Measurements from ENCODE around the gene ERC1. TPM values are rescaled to one million over a fixed set of nuclear protein-coding genes. Genes with fewer than 3 reads are reported as not detected.

The ERC1 gene
- total and polyA plus RNA-seq, 2 donors: 26.6 to 76.7 TPM

DNA sequence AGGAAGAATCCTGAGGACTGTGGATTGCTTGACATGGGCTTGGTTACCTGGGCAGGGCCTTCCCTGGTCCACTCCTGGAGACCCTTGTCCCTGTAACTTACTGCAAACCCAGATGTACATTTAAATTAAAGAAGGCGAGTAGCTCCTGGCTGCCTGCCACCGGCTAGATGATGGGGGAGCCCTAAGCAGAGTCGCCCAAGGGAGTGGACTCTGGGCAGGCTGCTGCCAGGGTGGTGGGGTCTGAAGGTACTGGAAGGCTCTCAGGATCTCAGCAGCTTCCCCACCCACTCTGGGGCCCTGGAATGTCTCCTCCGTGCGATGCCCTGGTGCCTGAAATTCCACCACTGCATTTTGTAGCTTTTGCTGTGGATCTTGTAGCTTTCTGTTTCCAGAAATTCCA, 528.6 kb downstream of the ERC1 start:
- no peaks in the 10 kb centered on the region for H3K4me1 ChIP-seq (ENCODE audit: insufficient read depth)
- no peak overlapping the region for H3K27ac ChIP-seq (ENCODE audit: low read depth)
- WGBS: 50% methylated on average over 5 of the region's 5 CpGs
- no peak for DNase-seq (ENCODE audit: extremely low spot score)
- no peaks in the 10 kb centered on the region for H3K36me3 ChIP-seq (ENCODE audit: insufficient read depth)
- no peak overlapping the region for H3K4me3 ChIP-seq (ENCODE audit: low read depth, low read length)

GRCh38 chr12:1523046-1523445, 532.0 kb downstream of the ERC1 start:
- Histone ChIP-seq H3K36me3 (ENCODE audit: insufficient read depth) (no peaks in the 10 kb centered on the region), H3K4me3 (ENCODE audit: low read depth, low read length) (no peak overlapping the region), H3K27ac (ENCODE audit: low read depth) (no peak overlapping the region), H3K4me1 (ENCODE audit: insufficient read depth) (no peaks in the 10 kb centered on the region)
- DNase-seq (ENCODE audit: extremely low spot score): no peak
- 89% methylated on average over 8 of the region's 8 CpGs for WGBS

DNA sequence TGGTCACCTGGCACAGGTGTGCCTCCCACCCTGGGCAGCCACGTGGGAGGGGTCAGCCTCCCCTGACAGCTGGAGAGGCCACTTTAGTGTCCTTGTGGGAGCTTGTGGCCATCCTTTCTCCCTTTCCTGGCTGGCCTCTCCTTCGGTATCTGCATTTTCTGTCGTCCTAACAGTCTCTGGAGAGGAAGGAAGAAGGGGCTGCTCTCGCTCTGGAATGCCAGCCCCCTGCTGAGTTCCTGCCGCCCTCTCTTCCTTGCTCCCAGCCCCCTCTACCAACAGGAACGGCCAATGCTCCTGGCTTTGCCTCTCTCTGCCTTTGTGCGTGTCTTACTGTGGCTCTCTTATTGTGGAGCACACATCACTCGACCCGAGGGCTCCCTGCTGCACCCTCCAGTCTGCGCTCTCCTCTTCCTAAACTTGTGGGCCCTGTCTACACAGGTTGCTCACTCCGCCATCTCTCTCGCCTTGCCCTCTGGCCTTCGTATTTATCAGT, 532.6 kb downstream of the ERC1 start:
- H3K36me3 ChIP-seq (ENCODE audit: insufficient read depth): no peaks in the 10 kb centered on the region
- H3K27ac ChIP-seq (ENCODE audit: low read depth): no peak overlapping the region
- WGBS: 64% methylated on average over 13 of the region's 13 CpGs
- no peak for DNase-seq (ENCODE audit: extremely low spot score)
- no peaks in the 10 kb centered on the region for H3K4me1 ChIP-seq (ENCODE audit: insufficient read depth)
- H3K4me3 ChIP-seq (ENCODE audit: low read depth, low read length): no peak overlapping the region

DNA sequence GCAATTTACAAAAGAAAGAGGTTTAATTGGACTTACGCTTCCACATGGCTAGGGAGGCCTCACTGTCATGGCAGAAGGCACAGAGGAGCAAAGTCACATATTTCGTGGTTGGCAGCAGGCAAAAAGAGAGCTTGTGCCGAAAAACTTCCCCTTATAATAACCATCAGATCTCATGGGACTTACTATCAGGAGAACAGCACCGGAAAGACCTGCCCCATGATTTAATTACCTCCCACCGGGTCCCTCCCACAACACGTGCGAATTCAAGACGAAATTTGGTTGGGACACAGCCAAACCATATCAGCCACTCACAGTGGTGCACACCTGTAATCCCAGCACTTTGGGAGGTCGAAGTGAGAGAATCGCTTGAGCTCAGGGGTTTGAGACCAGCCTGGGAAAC, 534.8 kb downstream of the ERC1 start:
- no peak overlapping the region for H3K27ac ChIP-seq (ENCODE audit: low read depth)
- 88% methylated on average over 10 of the region's 10 CpGs for WGBS
- H3K36me3 ChIP-seq (ENCODE audit: insufficient read depth): no peaks in the 10 kb centered on the region
- H3K4me1 ChIP-seq (ENCODE audit: insufficient read depth): no peaks in the 10 kb centered on the region
- no peak for DNase-seq (ENCODE audit: extremely low spot score)
- H3K4me3 ChIP-seq (ENCODE audit: low read depth, low read length): no peak overlapping the region

- no peaks in the 10 kb centered on the region for H3K36me3 ChIP-seq (ENCODE audit: insufficient read depth)
- H3K4me1 ChIP-seq (ENCODE audit: insufficient read depth): no peaks in the 10 kb centered on the region
- no peak overlapping the region for H3K4me3 ChIP-seq (ENCODE audit: low read depth, low read length)
- 64% methylated on average over 4 of the region's 4 CpGs for WGBS
- no peak overlapping the region for H3K27ac ChIP-seq (ENCODE audit: low read depth)
- no peak for DNase-seq (ENCODE audit: extremely low spot score)
These were observed 536.8 kb downstream of the ERC1 start for GRCh38 chr12:1527789-1528188.

DNA sequence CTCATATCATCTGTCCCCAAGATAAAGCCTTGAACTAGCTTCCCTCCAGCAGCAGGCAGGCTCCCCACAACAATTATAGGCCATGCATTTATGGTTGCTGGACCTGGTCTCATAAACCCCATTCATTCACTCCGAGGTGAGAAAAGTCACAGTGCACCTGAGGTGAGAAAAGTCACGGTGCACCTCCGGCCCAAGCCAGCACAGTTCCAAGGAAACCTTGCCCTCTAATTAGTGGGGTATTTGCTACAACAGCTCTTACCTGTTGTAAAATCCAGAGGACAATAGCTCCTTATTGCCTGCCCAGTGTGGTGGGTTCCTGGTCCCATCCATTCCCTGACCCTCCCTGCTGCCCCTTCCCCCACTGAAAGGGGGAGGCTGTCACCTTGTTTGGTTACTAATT, 537.8 kb downstream of the ERC1 start:
- Histone ChIP-seq H3K36me3 (ENCODE audit: insufficient read depth) (no peaks in the 10 kb centered on the region), H3K27ac (ENCODE audit: low read depth) (no peak overlapping the region), H3K4me1 (ENCODE audit: insufficient read depth) (no peaks in the 10 kb centered on the region), H3K4me3 (ENCODE audit: low read depth, low read length) (no peak overlapping the region)
- no peak for DNase-seq (ENCODE audit: extremely low spot score)
- WGBS: 98% methylated on average over 3 of the region's 3 CpGs

- Histone ChIP-seq H3K4me1 (ENCODE audit: insufficient read depth) (no peaks in the 10 kb centered on the region), H3K4me3 (ENCODE audit: low read depth, low read length) (peak overlapping the region; percentile 67), H3K36me3 (ENCODE audit: insufficient read depth) (no peaks in the 10 kb centered on the region), H3K27ac (ENCODE audit: low read depth) (no peak overlapping the region)
- 76% methylated on average over 11 of the region's 11 CpGs for WGBS
- DNase-seq (ENCODE audit: extremely low spot score): no peak
These were observed 538.3 kb downstream of the ERC1 start for GRCh38 chr12:1529228-1529861.

DNA sequence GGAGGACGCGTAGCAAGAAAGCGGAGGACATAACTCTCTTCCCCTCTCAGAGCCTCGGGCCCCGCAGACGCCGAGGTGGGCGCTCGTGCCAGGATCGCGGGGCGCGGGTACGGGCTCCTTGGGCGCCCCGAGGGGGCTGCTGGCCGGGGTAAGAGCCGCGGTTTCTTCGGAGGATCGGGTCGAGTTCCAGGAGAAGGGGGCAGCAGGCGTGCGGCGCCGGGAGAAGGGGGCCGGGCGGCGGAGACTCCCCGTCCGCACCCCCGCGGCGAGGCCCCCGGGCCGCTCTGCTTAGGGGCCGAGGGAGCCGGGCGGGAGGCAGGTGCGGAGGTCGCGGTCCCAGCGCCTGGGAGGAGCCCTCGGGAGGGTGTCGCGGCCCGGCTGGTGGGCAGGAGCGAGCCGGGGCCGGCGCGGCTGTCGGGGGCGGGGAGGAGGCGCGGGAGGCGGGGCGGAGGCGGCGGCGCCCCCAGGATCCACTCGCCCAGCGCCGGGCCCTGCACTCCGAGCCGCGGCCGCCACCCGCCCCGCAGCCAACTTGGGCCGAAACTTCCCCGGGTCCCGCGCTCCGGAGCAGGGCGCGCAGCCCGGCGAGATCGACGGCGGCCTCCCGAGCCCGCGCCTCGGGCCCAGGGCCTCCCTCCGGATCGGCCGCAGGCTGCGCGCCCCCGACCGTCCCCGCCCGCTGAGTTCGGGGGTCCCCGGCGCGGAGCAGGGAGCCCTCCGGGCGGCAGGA, 539.0 kb downstream of the ERC1 start:
- no peak for DNase-seq (ENCODE audit: extremely low spot score)
- WGBS: 3% methylated on average over 99 of the region's 101 CpGs

GRCh38 chr12:1530592-1531152, 539.6 kb downstream of the ERC1 start:
- no peak for DNase-seq (ENCODE audit: extremely low spot score)
- Histone ChIP-seq H3K4me3 (ENCODE audit: low read depth, low read length) (peak overlapping the region; percentile 67), H3K4me1 (ENCODE audit: insufficient read depth) (no peaks in the 10 kb centered on the region), H3K36me3 (ENCODE audit: insufficient read depth) (no peaks in the 10 kb centered on the region), H3K27ac (ENCODE audit: low read depth) (no peak overlapping the region)
- WGBS: under 1% methylated on average over 98 of the region's 99 CpGs

More for the DNA sequence above, 539.0 kb downstream of the ERC1 start:
- peak overlapping the region; percentile 67 for H3K4me3 ChIP-seq (ENCODE audit: low read depth, low read length)
- no peaks in the 10 kb centered on the region for H3K4me1 ChIP-seq (ENCODE audit: insufficient read depth)
- H3K27ac ChIP-seq (ENCODE audit: low read depth): no peak overlapping the region
- no peaks in the 10 kb centered on the region for H3K36me3 ChIP-seq (ENCODE audit: insufficient read depth)

- no peaks in the 10 kb centered on the region for H3K36me3 ChIP-seq (ENCODE audit: insufficient read depth)
- H3K4me1 ChIP-seq (ENCODE audit: insufficient read depth): no peaks in the 10 kb centered on the region
- no peak overlapping the region for H3K27ac ChIP-seq (ENCODE audit: low read depth)
- peak overlapping the region; percentile 67 for H3K4me3 ChIP-seq (ENCODE audit: low read depth, low read length)
- no peak for DNase-seq (ENCODE audit: extremely low spot score)
- 4% methylated on average over 56 of the region's 56 CpGs for WGBS
These were observed 540.2 kb downstream of the ERC1 start for GRCh38 chr12:1531153-1531653.

GRCh38 chr12:1531654-1532374, 540.8 kb downstream of the ERC1 start:
- H3K36me3 ChIP-seq (ENCODE audit: insufficient read depth): no peaks in the 10 kb centered on the region
- 68% methylated on average over 26 of the region's 26 CpGs for WGBS
- no peaks in the 10 kb centered on the region for H3K4me1 ChIP-seq (ENCODE audit: insufficient read depth)
- DNase-seq (ENCODE audit: extremely low spot score): no peak
- no peak overlapping the region for H3K27ac ChIP-seq (ENCODE audit: low read depth)
- H3K4me3 ChIP-seq (ENCODE audit: low read depth, low read length): peak overlapping the region; percentile 67

GRCh38 chr12:1532375-1533165, 541.5 kb downstream of the ERC1 start:
- no peak for DNase-seq (ENCODE audit: extremely low spot score)
- no peak overlapping the region for H3K4me3 ChIP-seq (ENCODE audit: low read depth, low read length)
- no peak overlapping the region for H3K27ac ChIP-seq (ENCODE audit: low read depth)
- 89% methylated on average over 11 of the region's 11 CpGs for WGBS
- H3K36me3 ChIP-seq (ENCODE audit: insufficient read depth): no peaks in the 10 kb centered on the region
- H3K4me1 ChIP-seq (ENCODE audit: insufficient read depth): no peaks in the 10 kb centered on the region

GRCh38 chr12:1533205-1533601, 542.2 kb downstream of the ERC1 start:
- H3K27ac ChIP-seq (ENCODE audit: low read depth): no peak overlapping the region
- H3K4me3 ChIP-seq (ENCODE audit: low read depth, low read length): no peak overlapping the region
- H3K4me1 ChIP-seq (ENCODE audit: insufficient read depth): no peaks in the 10 kb centered on the region
- H3K36me3 ChIP-seq (ENCODE audit: insufficient read depth): no peaks in the 10 kb centered on the region
- DNase-seq (ENCODE audit: extremely low spot score): no peak
- WGBS: 72% methylated on average over 9 of the region's 9 CpGs
